CD4-positive, alpha-beta T cell treated with Interleukin-6 at 100 ng/mL for 8 hours (primary cell): ENCODE measurements around the gene MMD2.

ENCODE experiments used
- DNase-seq: peaks from one replicate; pipeline ENCODE4 v3.0.0-alpha.2; 2020; ENCODE audit warnings: mixed read lengths, low spot score

The MMD2 gene

GRCh38 chr7:4957847-4958476 lies 1.0 kb downstream of the MMD2 start:
- no peak for DNase-seq

- DNase-seq: no peak
Observed at GRCh38 chr7:4951903-4952636, 6.9 kb downstream of the MMD2 start.

DNA sequence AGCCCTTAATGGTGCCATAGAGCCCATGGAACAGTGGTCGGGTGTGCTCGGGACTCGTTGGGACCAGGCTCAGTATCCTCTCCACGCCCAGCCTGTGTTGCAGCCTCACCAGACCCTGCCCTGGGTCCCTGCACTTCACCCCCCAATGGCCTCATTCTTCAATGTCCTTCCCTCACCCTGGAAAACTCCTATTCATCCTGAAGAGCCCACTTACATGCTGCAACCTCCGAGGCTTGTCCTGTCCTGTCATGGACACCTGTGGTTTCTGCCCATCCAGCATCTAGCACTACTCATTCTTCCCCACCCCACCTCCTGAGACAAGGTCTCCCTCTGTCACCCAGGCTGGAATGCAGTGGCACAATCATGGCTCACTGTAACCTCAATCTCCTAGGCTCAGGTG lies 7.7 kb downstream of the MMD2 start:
- DNase-seq: no peak

DNA sequence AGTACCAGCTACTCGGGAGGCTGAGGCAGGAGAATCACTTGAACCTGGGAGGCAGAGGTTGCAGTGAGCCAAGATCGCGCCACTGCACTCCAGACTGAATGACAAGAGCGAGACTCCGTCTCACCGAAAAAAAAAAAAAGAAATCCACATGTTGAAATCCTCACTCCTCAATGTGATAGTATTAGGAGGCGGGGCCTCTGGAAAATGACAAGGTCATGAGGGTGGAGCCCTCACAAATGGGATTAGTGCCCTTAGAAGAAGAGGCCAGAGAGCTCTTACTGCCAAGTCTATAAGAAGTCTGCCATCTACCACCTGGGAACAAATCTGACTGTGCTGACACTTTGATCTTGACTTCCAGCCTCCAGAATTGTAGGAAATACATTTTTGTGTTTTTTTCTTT lies 10.6 kb downstream of the MMD2 start:
- DNase-seq: no peak

- DNase-seq: no peak
Observed at GRCh38 chr7:4945949-4946348, 13.0 kb downstream of the MMD2 start.

- no peak for DNase-seq
Observed at GRCh38 chr7:4944939-4945338, 14.0 kb downstream of the MMD2 start.

DNA sequence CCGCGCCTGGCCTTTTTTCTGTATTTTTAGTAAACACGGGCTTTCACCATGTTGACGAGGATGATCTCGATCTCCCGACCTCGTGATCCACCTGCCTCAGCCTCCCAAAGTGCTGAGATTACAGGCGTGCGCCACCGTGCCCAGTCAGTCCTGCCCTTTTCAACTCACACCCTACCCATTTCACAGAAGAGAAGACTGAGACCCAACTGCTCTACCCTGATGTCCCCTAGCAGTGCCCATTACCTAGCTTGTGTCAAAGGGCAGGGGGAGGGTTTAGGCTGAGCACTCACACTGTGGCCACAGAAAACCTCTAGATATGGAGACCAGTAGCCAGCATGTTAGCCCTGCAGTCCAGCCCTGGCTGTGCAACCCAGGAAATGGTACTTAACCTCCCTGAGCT lies 15.7 kb downstream of the MMD2 start:
- DNase-seq: no peak

- DNase-seq: no peak
Observed at GRCh38 chr7:4939971-4940728, 18.8 kb downstream of the MMD2 start.

DNA sequence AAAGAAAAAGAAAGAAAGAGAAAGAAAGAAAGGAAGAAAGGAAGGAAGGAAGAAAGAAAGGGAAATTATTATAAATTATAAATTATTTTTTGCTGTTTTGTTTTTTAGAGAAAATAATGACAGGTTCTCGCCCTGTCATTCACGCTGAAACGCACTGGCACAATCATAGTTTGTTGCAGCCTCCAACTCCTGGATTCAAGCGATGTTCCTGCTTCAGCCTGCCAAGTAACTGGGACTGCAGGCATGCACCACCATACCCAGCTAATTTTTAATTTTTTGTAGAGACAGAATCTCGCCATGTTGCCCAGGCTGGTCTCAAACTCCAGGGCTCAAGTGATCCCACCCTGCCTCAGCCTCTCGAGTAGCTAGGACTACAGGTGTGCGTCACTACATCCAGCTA lies 21.6 kb downstream of the MMD2 start:
- no peak for DNase-seq

GRCh38 chr7:4934419-4935025 lies 24.5 kb downstream of the MMD2 start:
- no peak for DNase-seq

DNA sequence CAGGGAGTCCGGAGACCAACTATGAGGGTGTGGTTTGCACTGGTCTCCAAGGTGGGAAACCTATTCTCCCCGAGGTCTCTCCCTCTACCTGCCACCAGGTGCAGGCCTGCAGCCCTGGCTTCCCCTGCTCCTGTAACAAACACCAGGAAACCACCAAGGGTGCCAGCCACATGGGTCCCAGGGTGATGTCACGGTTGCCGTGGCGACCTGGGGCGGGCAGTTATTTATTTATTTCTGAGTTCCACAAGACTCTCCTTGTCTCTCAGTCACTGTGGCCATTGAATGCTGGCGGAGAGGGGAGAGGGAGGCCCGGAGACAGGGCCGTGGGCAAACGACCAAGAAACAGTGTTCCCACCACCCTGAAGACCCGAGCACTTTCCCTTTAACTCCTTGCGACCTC lies 27.0 kb downstream of the MMD2 start:
- no peak for DNase-seq

- DNase-seq: no peak
Observed at GRCh38 chr7:4929005-4929404, 30.0 kb downstream of the MMD2 start.

DNA sequence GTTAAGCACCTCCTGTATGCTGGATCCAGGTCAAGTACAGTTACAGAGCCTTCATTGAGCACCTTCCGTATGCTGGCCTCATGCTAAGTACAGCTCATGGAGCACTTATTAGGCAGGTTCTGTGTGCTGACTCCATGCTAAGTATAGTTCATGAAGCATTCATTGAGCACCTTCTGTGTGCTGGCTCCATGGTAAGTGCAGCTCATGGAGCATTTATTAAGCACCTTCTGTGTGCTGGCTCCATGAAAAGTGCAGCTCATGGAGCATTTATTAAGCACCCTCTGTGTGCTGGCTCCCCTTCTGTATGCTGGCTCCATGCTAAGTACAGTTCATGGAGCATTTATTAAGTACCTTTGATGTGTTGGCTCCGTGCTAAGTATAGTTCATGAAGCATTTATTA lies 30.5 kb downstream of the MMD2 start:
- no peak for DNase-seq

DNA sequence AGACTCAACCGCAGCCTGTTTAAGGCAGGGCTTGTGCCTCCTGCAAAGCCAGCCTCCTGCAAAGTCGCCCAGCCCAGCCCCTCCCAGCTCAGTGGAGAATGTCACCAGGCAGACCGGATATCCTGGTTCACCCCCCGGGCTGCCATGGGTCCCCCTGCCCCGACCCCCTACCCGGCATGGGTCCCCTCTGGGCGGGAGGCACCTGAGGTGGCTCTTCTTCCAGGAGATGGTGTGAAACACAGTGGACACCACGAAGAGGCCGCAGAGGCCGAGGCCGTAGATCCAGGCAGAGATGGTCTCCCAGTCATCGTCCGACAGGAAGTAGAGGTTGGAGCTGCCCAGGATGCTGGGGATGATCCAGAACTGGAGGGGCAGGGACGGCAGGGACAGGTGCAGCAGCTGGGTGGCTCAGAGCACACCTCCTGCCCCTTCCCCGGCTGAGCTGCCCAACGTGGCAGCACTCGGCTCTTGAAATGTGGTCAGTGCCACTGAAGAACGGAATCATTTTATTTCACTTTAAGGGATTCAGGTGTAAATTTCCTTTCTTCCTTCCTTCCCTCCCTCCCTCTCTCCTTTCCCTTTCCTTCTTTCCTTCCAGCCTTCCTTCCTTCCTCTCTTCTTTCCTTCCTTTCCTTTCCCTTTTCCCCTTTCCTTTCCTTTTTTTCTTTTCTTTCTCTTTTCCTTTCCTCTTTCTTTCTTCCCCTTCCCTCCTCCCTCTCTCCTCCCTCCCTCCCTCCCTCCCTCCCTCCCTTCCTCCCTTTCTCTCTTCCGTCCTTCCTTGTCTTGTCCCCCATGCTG lies 38.8 kb downstream of the MMD2 start:
- DNase-seq: no peak

- DNase-seq: no peak
Observed at GRCh38 chr7:4916113-4916512, 42.9 kb downstream of the MMD2 start.

DNA sequence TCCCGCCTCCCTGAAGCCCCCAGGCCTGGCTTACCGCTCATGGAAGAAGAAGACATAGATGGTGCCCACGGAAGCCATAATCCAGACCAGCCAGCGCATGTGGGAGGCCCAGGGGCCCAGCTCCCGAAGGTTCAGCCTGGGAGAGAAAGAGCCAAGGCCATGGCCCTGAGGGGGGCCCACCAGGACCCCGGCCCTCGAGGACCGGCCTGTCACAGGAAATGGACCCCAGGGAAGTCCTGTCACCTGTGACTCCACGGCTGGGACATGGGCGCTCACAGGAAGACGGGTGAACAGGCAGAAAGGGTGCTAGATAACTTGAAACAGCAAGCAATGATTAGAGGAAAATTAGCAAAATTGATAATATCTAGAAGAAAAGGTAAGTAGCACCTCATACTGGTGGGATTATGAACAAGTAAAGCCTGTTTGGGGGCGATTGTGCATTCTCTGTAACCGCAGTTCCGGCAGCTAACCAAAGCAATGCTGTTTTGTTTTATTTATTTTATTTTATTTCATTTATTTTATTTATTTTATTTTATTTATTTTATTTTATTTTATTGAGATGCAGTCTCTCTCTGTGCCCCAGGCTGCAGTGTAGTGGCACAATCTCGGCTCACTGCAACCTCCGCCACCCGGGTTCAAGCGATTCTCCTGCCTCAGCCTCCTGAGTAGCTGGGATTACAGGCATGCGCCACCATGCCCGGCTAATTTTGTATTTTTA lies 47.7 kb downstream of the MMD2 start:
- DNase-seq: no peak

DNA sequence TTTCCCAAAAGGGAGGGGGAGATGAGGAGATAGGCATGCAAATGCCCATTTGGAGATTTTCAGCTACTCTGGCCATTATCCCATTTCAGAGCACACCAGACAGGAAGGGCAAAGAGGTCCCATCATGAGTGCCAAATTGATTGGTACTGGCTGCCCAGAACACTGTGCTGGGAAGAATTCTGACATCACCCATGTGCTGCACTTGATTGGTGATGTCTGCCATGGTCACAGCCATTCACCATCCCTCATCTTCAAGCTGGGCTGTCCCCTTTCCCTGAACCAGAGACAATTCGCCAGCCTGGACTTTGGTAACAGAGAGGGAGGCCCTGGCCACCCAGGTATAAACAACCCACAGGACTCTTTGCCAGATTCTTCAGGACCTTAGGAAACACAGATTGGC lies 52.3 kb downstream of the MMD2 start:
- DNase-seq: no peak

- no peak for DNase-seq
Observed at GRCh38 chr7:4905171-4905570, 53.8 kb downstream of the MMD2 start.

DNA sequence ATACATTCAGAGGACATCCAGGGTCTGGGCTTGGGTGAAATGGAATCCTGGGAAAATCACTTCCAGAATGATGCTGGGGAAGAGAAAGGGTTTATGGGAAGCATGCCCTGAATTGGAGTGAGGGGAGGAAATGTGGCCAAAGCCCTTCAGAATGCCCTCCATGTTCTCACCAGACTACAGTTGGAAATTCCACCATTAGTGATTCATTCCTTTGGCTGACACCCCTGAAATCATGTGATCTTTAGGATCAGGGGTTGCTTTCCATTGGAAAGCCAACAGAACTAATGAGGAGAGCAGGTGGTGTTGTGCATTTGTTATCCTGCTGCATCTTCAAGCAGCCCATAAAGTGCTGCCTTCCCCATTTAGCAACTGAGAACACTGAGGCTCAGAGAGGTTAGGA lies 54.6 kb downstream of the MMD2 start:
- no peak for DNase-seq

DNA sequence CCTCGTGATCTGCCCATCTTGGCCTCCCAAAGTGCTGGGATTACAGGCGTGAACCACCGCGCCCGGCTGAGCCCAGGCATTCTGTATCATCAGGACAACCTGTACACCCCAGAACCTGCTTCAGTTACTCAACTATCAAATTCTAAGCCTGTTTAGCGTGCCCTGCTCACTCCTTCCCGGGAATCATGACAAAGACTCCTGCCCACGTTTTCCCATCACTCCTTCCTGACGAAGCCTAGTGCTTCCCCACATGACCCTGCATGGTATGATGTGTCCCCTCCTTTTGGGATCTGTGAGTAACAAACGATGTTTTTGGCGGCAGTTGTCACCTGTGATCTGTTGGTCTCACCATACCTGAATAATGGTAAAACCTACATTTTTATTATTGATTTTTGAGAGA lies 63.2 kb downstream of the MMD2 start:
- no peak for DNase-seq

GRCh38 chr7:4894482-4894881 lies 64.5 kb downstream of the MMD2 start:
- no peak for DNase-seq
